Transverse colon (tissue), 4 donors: ENCODE measurements around the gene ELANE.

Source experiments
- CTCF ChIP-seq, 5 experiments: fragments of 200-600 bp in 3 of 5; fragments of 450-650 bp in 2 of 5; sonication (generic) in 3 of 5; IDR thresholded peaks; 1 replicate in 2 of 5; 2 replicates in 3 of 5; pipeline ENCODE4 v1.5.1; 2016 to 2017; ENCODE audit warnings: antibody characterized with exemption in 5 of 5, inconsistent platforms in 3 of 5, mild to moderate bottlenecking in 2 of 5, moderate library complexity in 1 of 5
- EP300 ChIP-seq: sonication (generic); formaldehyde crosslinking; IDR thresholded peaks from one replicate; pipeline ENCODE4 v1.6.1; 2017; ENCODE audit warnings: antibody characterized with exemption, low read depth
- POLR2A ChIP-seq: fragments of 450-650 bp; IDR thresholded peaks from one replicate; pipeline ENCODE4 v1.6.1; 2016; ENCODE audit warnings: antibody characterized with exemption, mild to moderate bottlenecking, moderate library complexity
- POLR2AphosphoS5 ChIP-seq, 3 donors: sonication (generic); formaldehyde crosslinking; IDR thresholded peaks; one replicate each; pipeline ENCODE4 v1.6.1; 2016; ENCODE audit warnings: antibody characterized with exemption in 3 of 3

- TF ChIP-seq POLR2AphosphoS5 (IDR thresholded peaks at IDR 0.05) (no peak), CTCF (IDR thresholded peaks at IDR 0.05) (no peak), POLR2A (no peak), EP300 (no peak)
These were observed 43.7 kb upstream of the ELANE start for GRCh38 chr19:808423-808775.
